BLaER1 (cell line): ENCODE measurements around the gene TMEM191B.
"Not testable (repeated sequence)": the region's sequence is repeated elsewhere in the genome, so short reads cannot be mapped to it uniquely, and the experiment has no call there.

Source experiments
- H3K27ac ChIP-seq: shearing (Covaris generic); formaldehyde crosslinking; 2 replicates; pipeline ENCODE4 v1.8.1; 2022
- H3K27me3 ChIP-seq: shearing (Covaris generic); formaldehyde crosslinking; 2 replicates; pipeline ENCODE4 v1.8.1; 2022
- H3K36me3 ChIP-seq: shearing (Covaris generic); formaldehyde crosslinking; 2 replicates; pipeline ENCODE4 v1.8.1; 2022
- H3K4me1 ChIP-seq: shearing (Covaris generic); formaldehyde crosslinking; 2 replicates; pipeline ENCODE4 v1.8.1; 2022
- H3K4me2 ChIP-seq: shearing (Covaris generic); formaldehyde crosslinking; 2 replicates; pipeline ENCODE4 v1.8.1; 2022
- H3K4me3 ChIP-seq: shearing (Covaris generic); formaldehyde crosslinking; 2 replicates; pipeline ENCODE4 v1.8.1; 2022
- H3K9ac ChIP-seq: shearing (Covaris generic); formaldehyde crosslinking; 2 replicates; pipeline ENCODE4 v1.8.1; 2022
- H3K9me3 ChIP-seq: shearing (Covaris generic); formaldehyde crosslinking; 2 replicates; pipeline ENCODE4 v1.8.1; 2022
- H4K20me1 ChIP-seq: shearing (Covaris generic); formaldehyde crosslinking; 2 replicates; pipeline ENCODE4 v1.8.1; 2022

The TMEM191B gene

DNA sequence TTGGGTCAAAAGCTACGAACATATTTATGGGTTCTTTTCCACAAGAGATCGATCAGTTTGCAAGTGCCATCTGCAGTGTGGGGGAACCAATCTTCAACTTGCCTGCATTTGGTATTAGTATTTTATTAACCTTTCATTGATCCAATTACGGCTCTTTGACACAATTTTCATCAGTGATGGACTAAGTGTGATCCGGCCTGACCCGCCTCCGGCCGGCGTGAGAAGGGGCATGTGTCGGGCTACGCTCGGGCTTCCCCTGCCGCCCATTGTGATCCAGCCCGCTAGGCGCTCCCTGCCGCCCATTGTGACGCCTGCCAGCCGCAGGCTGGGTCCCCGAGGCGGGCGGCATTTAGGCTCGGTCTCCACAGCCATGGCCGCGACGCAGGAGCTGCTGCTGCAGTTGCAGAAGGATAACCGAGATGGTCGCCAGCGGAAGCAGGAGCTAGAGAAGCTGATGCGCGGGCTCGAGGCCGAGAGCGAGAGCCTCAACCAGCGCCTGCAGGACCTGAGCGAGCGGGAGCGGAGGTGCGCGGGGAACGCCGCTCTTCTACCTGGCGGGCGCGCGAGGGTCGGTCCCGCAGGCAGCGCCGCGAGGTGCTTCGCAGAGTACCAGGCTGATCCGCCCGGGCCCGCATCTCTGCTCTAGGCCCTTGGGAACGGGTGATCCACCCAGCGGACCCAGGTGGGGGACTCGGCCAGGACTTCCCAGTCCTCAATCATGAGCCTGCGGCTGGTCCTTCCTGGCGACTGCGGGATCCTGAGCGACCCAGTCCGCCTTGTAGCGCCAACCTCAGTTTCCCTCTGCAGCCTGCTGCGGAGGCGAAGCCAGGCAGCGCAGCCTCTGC, at the start of gene TMEM191B:
Gene TMEM191B, plus strand, starts transcription at position 51 of the 845 bp plus-strand sequence. Its CDS starts 179 bp downstream, at position 230.
- not testable (repeated sequence) for H3K9me3 ChIP-seq, H3K4me3 ChIP-seq, H3K4me2 ChIP-seq, H3K36me3 ChIP-seq, H3K9ac ChIP-seq, H4K20me1 ChIP-seq, H3K27ac ChIP-seq, H3K27me3 ChIP-seq, H3K4me1 ChIP-seq

DNA sequence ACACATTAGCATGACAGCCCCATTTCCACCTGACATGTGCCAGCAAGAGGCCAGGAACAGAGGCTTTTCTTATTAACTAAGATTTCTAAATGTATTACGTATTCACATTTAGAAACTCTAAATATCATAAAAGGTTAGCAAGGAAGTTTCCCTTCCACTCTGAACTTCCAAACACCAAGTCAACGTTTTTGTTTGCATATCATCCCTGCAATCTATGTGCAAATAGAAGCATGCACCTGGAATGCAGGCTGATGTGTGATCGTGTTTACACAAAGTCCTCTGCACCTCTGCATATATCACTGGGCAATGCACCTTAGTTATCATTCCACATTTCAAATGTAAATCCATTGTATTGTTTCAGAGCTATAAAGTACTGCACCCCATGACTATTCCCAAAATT, 31.4 kb upstream of the TMEM191B start:
- H3K9ac ChIP-seq, H3K4me2 ChIP-seq, H3K4me1 ChIP-seq, H3K4me3 ChIP-seq, H3K27ac ChIP-seq, H3K27me3 ChIP-seq, H3K9me3 ChIP-seq, H3K36me3 ChIP-seq, H4K20me1 ChIP-seq: not testable (repeated sequence)

DNA sequence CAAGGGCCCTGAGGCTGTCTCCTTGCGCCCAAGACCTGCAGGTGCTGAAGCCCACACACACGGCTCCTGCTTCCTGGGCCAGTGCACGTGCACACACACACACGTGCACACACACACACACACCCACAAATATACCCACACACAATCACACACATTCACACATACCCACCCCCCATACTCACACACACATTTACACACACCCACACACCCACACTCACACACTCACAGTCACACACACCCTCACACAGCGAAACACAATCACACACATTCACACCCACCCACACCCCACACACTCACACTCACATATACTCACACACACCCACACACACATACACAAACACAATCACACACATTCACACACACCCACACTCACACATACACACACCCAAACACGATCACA, 16.3 kb upstream of the TMEM191B start:
- H3K27me3 ChIP-seq, H3K9ac ChIP-seq, H3K36me3 ChIP-seq, H4K20me1 ChIP-seq, H3K4me2 ChIP-seq, H3K4me1 ChIP-seq, H3K9me3 ChIP-seq, H3K27ac ChIP-seq, H3K4me3 ChIP-seq: not testable (repeated sequence)

DNA sequence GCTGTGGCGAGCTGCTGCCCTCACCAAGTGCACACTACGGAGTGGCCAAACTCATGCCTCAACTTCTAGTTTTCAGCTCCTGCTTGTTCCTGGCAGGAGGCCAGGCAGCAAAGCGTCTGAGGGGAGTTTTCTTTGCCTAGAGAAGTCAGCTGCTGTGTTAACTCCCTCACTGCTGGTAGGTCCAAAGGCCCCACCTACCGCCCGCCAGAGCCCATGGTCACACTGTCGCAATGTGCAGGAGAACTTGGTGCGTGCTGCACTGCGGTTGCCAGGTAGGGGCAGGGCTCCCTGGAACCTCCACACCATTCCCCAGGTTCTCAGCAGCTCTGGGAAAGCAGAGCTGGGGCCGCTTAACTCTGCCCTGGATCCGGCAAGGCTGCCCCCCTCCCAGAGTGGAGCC, 15.2 kb upstream of the TMEM191B start:
- H3K36me3 ChIP-seq, H3K4me2 ChIP-seq, H4K20me1 ChIP-seq, H3K9me3 ChIP-seq, H3K27me3 ChIP-seq, H3K9ac ChIP-seq, H3K4me3 ChIP-seq, H3K4me1 ChIP-seq, H3K27ac ChIP-seq: not testable (repeated sequence)

DNA sequence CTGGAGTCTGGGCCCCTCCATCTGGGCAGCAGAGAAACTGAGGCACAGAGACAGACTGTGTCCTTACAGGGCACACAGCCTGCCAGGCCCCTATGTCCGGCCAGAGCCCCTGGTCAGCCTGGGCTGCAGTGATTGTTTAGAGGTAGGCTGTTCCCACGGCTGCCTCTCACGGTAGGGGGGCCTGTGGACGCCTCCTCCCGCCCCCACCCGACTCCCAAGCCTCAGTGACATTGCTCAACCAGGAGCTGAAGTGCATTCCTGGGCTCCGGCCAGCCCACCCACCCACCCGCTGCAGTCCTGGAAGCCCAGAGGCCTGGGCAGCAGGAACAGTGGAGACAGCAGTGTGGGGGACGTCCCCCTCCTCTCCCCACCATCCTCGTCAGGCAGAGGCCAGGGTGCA, 14.1 kb upstream of the TMEM191B start:
- not testable (repeated sequence) for H3K4me2 ChIP-seq, H3K9ac ChIP-seq, H3K27me3 ChIP-seq, H3K4me1 ChIP-seq, H3K27ac ChIP-seq, H3K9me3 ChIP-seq, H4K20me1 ChIP-seq, H3K4me3 ChIP-seq, H3K36me3 ChIP-seq

DNA sequence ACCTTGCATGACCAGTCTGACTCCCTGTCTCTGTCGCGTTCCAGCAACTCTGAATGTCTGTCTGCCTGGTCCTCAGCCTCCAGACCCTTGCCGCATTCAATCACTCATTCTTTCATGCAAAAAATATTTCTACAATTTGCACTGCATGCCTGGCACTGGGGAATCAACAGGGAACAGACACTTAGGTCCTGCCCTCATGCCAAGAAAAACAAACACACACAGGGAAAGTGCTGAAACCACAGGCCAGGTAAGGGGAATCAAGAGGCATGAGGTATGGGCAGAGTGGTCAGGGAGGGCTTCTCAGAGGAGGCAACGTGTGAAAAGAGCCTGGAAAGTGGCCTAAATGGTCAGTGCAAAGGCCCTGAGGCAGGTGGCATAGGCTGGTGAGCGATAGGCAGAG, 9.5 kb upstream of the TMEM191B start, which contains the start of gene GGTLC3:
Gene GGTLC3, minus strand, starts transcription at position 101 of the 400 bp plus-strand sequence. CDS start 264 bp downstream, outside the sequence.
- not testable (repeated sequence) for H3K9me3 ChIP-seq, H4K20me1 ChIP-seq, H3K27me3 ChIP-seq, H3K9ac ChIP-seq, H3K4me3 ChIP-seq, H3K4me1 ChIP-seq, H3K4me2 ChIP-seq, H3K27ac ChIP-seq, H3K36me3 ChIP-seq

DNA sequence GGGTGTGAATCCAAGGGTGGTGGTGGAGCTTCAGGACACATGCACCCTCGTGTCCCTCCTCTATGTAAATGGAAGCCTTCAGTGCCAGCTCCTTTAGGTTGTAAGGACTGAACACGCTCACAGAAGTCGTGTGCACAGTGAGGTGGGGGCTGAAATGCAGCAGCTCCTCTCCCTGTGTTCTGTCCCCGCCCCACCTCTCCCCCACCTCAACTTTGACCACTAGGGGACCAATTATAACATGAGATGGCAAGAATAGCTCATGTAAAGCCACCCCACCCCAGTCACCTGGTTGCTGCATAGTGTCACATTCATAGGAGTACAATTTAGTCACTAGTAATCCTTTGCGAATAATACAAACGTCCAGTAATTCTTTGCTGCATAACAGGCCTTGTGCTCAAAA, 4.8 kb upstream of the TMEM191B start:
- not testable (repeated sequence) for H3K4me3 ChIP-seq, H3K27me3 ChIP-seq, H4K20me1 ChIP-seq, H3K9me3 ChIP-seq, H3K9ac ChIP-seq, H3K4me2 ChIP-seq, H3K4me1 ChIP-seq, H3K36me3 ChIP-seq, H3K27ac ChIP-seq

DNA sequence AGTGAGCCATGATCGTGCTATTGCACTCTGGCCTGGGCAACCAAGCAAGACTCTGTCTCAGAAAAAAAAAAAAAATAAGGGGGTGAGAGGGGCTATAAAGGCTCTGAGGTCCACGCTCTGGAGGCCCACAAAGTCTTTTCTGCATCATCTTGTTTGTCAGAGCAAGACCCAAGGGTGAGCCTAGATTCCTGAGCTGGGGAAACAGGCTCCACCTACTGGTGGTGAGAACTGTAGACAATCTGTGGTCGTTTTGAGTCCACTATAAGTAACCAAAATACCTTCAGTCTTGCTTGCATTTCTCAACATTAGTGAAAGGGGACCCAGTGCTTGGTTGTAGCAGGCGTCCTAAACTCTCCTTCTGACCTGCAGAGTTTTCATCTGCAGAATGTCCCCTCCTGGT, 4.3 kb upstream of the TMEM191B start:
- H3K4me3 ChIP-seq, H3K4me1 ChIP-seq, H4K20me1 ChIP-seq, H3K36me3 ChIP-seq, H3K27ac ChIP-seq, H3K4me2 ChIP-seq, H3K27me3 ChIP-seq, H3K9ac ChIP-seq, H3K9me3 ChIP-seq: not testable (repeated sequence)

DNA sequence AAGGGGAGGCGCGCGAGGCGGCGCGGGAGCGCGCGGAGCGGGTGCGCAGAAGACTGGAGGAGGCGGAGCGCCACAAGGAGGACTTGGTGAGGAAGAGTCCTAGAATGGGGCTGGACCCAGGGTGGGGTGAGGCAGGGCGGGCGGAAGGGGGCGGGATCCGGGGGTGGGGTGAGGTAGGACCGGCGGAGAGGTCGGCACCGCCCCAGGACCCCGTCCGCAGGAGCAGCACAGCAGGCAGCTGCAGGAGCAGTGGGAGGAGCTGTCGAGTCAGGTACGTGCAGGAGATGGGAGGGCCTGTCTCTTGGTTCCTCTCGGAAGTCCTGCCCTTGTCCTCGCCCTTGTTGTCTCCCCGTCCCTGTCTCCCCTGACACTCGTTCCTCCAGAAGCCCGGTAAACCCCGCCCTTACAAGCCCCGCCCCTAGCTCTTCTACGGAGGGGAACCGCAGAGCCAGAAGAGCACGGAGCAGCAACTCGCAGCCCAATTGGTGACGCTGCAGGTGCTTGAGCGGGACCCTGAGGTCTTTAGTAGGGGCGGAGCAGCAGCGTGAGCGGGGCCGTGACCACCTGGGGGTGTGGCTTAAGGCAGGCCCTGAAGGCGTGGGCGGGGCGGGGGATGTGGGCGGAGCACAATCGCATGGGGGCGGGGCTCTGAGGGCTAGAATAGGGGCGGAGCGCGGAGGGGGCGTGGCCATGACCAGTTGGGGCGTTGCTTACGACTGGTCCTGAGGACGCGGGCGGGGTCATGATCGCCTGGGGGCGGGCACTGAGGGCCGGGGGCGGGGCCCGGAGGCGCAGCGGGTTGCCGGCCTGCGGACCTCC, 1.2 kb downstream of the TMEM191B start:
- H3K27ac ChIP-seq, H3K4me3 ChIP-seq, H3K4me1 ChIP-seq, H3K9ac ChIP-seq, H3K9me3 ChIP-seq, H3K27me3 ChIP-seq, H3K36me3 ChIP-seq, H3K4me2 ChIP-seq, H4K20me1 ChIP-seq: not testable (repeated sequence)

DNA sequence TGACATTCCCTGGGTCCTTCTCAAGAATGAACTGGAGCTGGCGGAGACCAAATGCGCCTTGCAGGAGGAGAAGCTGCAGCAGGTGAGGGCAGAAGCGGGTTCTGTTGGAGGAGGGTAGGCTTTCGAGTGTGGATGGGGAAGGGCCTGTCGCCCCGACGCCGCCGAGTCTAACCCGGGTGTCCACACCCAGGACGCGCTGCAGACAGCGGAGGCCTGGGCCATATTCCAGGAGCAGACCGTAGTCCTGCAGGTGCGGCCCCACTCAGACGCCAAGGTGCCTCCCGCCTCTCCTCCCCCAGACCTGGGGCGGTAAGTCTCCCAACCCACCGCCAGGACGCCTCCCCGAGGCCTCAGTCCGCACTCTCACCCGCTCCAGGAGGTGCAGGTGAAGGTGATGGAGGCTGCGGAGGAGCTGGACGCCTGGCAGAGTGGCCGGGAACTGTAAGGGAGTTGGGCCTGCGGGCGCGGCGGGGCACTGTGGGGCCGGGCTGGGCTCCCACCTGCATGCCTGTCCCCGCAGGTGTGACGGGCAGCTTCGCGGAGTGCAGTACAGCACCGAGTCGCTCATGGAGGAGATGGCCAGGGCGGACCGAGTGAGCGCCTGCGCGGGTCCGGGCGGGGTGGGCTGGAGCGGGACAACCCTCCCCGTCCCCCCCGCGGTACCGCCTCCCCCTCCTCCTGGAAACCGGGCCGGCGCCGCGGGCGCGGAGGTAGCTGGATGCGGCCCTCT, 2.0 kb downstream of the TMEM191B start:
- not testable (repeated sequence) for H3K36me3 ChIP-seq, H3K4me1 ChIP-seq, H3K9ac ChIP-seq, H3K27me3 ChIP-seq, H3K4me3 ChIP-seq, H4K20me1 ChIP-seq, H3K4me2 ChIP-seq, H3K9me3 ChIP-seq, H3K27ac ChIP-seq

DNA sequence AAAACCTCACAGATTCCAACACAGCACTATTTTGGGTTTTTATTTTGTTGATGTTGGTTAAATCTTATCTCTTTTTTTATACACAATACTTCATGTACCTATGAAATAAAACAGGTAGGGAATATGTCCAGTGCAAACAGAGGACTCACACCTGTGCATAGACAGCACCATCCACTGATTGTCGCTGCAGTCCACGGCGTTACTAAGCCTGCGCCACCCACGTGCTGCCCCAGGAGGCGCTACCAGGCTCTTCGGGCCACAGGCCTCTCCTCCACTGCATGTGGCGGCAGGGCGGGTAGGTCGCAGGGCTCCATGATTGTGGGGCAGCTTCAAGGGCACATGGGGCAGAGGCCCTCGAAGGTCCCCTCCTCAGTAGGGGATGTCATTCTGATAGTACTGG, 6.0 kb downstream of the TMEM191B start:
- not testable (repeated sequence) for H3K27me3 ChIP-seq, H4K20me1 ChIP-seq, H3K4me1 ChIP-seq, H3K36me3 ChIP-seq, H3K4me2 ChIP-seq, H3K4me3 ChIP-seq, H3K9me3 ChIP-seq, H3K27ac ChIP-seq, H3K9ac ChIP-seq

DNA sequence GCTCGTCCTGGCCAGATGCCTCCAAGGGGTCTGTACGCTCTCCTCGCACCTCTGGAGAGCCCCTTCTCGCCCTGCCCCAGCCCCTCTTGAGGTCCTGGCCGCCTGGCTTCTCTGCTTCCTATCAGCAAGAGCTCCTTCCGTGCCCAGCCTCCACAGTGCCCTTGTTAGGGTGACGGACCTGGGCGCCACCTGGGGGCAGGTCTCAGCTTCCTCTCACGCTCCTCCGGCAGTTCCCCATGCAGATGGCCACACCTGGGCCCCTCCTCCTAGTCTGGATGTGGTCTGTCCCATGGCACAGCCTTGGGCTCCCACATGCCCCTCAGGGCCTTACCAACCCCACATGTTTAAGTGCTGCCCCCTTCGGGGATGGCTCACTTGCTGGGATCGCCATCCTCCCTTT, 6.7 kb downstream of the TMEM191B start:
- not testable (repeated sequence) for H3K27ac ChIP-seq, H3K4me2 ChIP-seq, H3K36me3 ChIP-seq, H4K20me1 ChIP-seq, H3K4me1 ChIP-seq, H3K9me3 ChIP-seq, H3K27me3 ChIP-seq, H3K9ac ChIP-seq, H3K4me3 ChIP-seq

DNA sequence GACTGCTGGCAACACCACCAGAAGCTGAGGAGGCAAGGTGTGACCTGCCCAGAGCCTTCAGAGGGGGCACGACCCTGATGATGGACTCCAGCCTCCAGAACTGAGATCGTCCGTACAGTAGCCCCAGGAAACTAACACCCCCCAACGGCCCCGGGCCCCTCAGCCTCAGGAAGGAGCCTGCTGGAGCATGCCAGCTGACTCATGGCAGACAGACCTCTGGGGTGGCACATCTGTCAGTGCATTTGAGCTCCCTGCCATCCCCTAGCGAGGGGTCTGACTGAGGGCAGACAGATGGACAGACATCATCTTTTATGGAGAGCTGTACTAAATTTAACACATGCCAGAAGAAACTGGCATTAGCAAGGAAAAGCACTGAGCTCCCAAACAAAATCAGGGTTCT, 12.4 kb downstream of the TMEM191B start:
- H3K4me2 ChIP-seq, H3K36me3 ChIP-seq, H3K9me3 ChIP-seq, H3K27me3 ChIP-seq, H3K9ac ChIP-seq, H3K4me1 ChIP-seq, H3K27ac ChIP-seq, H4K20me1 ChIP-seq, H3K4me3 ChIP-seq: not testable (repeated sequence)

DNA sequence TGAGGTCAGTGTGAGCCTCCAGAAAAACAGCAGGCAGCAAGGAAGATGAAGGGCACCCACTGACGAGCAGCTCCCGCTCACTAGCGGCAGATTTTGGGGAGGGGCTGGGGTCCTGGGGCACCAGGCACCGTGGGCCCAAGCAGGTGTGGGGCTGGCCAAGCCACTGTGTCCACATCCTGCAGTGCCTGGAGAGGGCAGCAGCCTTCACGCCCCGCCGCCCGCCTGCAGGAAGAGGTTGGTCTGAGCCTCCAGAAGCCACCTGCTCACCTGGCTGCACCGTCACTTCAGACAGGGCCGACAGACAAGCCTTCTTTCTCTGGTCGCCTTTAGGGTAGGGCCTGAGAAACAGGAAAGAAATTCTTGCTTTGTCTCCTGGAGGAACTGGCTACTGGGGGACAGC, 15.8 kb downstream of the TMEM191B start:
- H3K27me3 ChIP-seq, H3K9me3 ChIP-seq, H3K4me1 ChIP-seq, H3K27ac ChIP-seq, H3K9ac ChIP-seq, H3K4me3 ChIP-seq, H3K4me2 ChIP-seq, H3K36me3 ChIP-seq, H4K20me1 ChIP-seq: not testable (repeated sequence)
